HG02943 (cell line): ENCODE measurements around the gene REELD1.

Experiments
- ATAC-seq: cut with Tn5 transposase; IDR thresholded peaks from one replicate; pipeline ENCODE4 v1.9.1; 2021; ENCODE audit warnings: mild to moderate bottlenecking, low read depth, moderate library complexity; ENCODE audit not compliant: unreplicated experiment

Gene REELD1

GRCh38 chr4:146261041-146261440 lies 46.7 kb downstream of the REELD1 start:
- ATAC-seq: no peak

GRCh38 chr4:146263793-146264192 lies 49.5 kb downstream of the REELD1 start:
- no peak for ATAC-seq

DNA sequence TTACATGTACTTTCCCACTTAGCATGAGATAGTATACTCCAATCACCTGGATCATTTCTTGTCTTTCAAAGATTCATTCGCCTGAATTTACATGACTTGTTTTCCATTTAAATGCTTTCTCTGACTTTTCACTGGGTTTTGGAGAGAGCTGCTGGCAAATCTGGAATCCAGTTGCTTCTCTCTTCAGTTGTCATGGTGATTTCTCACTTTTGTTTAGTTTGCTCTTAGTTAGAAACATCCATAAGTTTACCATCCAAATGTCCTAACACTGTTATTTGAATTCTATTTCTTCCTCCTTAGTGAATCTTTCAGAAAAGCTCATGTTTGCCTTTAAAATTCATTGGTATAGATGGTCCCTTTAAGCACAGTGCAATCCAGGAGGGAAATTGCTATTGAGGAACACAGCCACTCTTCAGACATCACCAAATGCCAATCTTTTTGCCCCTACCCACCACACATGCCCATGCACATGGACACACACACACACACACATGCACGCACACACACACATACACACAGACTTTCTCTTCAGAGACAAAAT lies 51.7 kb downstream of the REELD1 start:
- ATAC-seq: no peak

GRCh38 chr4:146267826-146268225 lies 53.5 kb downstream of the REELD1 start:
- ATAC-seq: no peak

DNA sequence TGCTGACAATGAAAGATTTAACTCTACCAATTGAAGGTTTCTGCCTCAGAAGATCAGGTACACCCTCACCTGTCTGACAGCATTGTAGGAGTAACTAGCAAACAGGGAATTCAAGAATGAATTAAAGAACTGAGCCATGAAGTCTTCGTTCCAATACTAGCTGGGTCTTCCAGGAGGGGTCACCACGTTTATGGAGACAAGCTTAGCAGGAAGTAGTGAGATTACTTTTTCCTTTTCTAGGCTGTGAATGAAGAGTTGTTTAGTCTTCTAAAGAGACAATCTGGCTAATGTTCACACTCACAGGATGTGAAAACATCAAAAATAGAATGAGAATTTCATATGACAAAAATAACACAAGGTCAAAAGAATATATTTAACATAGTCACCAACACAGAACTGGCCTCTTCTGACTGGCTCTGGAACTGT lies 54.9 kb downstream of the REELD1 start:
- peak; percentile 55 for ATAC-seq

DNA sequence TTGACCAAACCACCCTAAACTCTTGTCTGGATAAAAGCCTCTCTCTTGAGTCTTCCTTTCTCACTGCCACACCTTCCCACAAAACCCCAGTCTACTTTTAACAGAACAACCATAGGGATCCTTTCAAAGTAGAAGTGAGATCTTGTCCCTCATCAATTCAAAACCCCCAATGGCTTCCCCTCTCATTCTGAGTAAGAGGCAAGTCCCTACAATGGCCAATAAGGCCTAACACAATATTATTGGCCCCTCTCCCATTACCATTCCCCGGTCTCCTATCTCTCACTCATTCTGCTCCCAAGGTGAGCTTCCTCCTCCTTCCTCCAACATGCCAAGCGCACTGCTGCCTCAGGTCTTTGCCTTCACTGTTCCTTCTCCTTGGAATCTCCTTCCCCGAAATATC lies 57.1 kb downstream of the REELD1 start:
- no peak for ATAC-seq

GRCh38 chr4:146273204-146273901 lies 59.0 kb downstream of the REELD1 start:
- ATAC-seq: peak; percentile 54

DNA sequence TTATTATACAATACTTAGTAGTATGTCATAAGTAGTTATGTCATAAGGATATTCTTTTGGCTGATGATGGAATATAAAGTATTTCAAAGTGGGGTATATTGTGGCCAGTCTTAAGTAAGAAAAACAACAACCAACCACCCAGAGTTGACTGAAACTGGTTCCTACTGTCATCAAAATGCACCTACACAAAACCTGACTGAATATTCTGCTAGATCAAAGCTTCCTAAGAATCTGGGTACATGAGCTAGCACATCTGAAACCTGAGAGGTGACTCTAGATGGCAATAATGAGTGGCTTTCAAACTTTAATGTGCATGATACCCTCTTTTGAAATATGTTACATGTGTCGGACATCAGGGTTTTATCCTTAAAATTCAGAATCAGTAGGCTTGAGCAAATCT lies 60.4 kb downstream of the REELD1 start:
- no peak for ATAC-seq

DNA sequence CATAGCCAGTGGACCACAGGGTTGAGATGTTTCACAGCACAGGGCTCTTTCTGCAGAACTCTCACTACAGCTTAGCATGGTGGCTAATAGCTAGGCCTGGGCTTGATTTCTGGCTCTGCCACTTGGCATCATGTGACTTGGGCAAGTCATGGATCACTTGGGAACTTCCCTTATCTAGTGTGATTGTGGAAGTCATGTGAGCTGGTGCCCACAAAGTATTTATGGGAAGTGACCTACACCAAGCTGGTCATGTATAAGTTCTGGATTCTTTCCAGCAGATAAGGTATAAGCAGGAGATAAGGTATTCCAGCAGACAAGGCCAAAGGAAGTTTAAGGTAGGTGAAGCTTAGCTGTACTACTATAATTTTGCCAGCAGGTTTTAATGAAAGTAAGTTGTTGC lies 61.0 kb downstream of the REELD1 start:
- no peak for ATAC-seq

DNA sequence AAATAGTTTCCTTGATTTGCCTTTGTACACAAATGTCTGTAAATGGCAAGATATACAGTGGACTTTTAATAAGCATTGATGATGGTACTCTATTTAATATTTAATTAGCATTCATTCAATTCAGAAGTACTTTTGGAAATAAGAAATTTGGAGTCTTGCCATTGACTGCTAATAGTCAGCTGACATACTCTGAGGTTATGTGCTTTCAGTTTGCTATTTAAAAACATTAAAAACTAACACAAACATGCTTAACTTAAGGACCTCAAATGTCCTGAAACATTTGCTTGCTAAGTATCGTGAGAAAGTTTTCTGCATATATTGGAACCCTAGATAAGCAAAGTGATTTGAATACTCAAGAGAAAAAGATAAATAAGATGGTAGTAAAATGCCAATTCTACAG lies 64.6 kb downstream of the REELD1 start:
- ATAC-seq: no peak
